Measurements from ENCODE around the gene CTSD. TPM values are rescaled to one million over a fixed set of nuclear protein-coding genes. Genes with fewer than 3 reads are reported as not detected.

CTSD gene
- total RNA-seq, 1 donor from 2014 or later = 318 TPM

DNA sequence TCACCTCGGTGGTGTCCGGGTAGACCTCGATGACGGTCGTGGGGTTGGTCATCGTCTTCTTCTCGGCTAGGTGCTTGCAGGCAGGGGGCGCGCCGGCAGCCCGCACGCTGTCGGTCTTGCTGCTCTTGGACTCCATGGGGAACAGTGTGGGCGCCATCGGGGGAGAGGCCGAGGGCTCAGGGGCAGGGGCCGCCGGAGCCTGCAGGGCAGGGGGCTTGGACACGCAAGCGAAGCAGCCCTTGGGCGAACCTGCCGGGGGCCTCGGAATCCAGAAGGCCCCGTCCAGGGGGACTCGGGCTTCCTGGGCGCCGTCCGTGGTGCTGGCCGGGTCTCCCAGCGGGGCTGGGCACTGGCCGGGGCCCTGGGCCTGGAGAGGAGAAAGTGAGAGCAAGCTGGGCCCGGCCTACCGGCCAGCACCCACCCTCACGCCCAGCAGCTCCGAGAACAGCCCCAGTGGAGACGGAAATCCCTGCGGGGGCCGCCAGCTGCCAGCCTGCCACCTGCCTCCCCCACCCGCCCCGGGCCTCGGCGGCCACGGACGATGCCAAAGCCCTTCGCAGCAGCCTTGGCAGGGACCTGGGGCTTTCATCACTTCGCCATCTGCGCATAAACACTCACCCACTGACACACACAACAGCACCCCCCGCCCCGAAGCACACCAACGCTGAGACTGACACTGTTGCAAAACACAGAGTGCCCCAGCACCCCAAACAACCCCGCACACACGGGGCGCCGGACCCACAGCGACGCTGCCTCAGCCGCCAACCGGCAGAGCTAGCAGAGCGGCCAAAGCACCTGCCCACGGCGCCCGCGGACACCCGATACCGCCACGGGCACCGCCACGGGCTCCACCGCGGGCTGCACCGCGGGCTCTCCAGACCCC is 15.7 kb downstream of the CTSD start:
- Mint-ChIP-seq H3K4me3 (peak overlapping the region; percentile 51), H3K27me3 (peaks cover 35% of the 10 kb centered on the region), H3K4me1 (ENCODE audit: unreplicated experiment) (peaks cover 12% of the 10 kb centered on the region), H3K27ac (no peak overlapping the region), H3K36me3 (no peaks in the 10 kb centered on the region), H3K9me3 (no peaks in the 10 kb centered on the region)
- TF ChIP-seq, protein P1, sequence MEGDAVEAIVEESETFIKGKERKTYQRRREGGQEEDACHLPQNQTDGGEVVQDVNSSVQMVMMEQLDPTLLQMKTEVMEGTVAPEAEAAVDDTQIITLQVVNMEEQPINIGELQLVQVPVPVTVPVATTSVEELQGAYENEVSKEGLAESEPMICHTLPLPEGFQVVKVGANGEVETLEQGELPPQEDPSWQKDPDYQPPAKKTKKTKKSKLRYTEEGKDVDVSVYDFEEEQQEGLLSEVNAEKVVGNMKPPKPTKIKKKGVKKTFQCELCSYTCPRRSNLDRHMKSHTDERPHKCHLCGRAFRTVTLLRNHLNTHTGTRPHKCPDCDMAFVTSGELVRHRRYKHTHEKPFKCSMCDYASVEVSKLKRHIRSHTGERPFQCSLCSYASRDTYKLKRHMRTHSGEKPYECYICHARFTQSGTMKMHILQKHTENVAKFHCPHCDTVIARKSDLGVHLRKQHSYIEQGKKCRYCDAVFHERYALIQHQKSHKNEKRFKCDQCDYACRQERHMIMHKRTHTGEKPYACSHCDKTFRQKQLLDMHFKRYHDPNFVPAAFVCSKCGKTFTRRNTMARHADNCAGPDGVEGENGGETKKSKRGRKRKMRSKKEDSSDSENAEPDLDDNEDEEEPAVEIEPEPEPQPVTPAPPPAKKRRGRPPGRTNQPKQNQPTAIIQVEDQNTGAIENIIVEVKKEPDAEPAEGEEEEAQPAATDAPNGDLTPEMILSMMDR (conservative IDR thresholded peaks at IDR 0.05) = no peak
- peak; percentile 70 for DNase-seq (ENCODE audit: extremely low spot score, unreplicated experiment)

DNA sequence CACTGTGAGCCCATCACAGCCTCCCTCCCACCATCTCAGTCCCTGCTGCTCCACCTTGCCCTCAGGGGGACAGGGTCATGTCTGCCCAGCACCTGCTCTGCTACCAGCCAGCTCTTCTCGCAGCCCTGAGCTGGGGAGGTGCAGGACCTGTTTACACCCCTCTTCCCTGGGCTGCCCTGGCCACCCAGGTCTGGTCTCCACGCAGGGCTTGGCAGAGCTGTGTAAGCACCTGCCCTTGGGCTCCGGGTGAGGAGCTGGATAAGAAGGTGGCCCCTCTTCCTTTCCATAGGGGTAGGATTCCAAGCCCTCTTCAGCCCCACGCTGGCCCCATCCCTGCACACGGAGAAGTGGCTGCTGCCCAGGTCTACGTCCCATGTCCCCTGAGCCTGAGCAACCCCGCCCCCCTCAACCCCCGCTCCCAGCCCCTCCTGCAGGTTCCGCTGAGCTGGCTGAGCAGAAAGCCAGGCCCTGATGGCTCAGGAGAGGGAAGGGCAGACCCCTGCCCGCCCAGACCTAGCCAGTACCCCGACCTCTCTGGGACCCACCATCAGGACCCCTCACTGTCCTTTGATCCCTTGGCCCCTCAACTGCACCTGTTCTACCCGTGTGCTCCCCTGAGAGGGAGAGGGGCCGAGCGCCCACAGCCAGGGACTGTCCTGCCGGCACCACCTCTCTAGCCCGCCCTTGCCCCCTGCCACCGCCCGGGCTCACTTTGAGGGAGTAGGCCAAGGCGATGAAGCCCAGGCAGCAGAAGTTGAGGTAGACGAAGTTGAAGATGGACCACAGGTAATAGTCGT is 16.6 kb downstream of the CTSD start:
- no peaks in the 10 kb centered on the region for H3K9me3 Mint-ChIP-seq
- H3K27ac Mint-ChIP-seq = no peak overlapping the region
- DNase-seq (ENCODE audit: extremely low spot score, unreplicated experiment) = no peak
- no peak overlapping the region for H3K4me3 Mint-ChIP-seq
- TF ChIP-seq, protein P1 (conservative IDR thresholded peaks at IDR 0.05) = no peak
- peaks cover 35% of the 10 kb centered on the region for H3K27me3 Mint-ChIP-seq
- H3K4me1 Mint-ChIP-seq (ENCODE audit: unreplicated experiment) = peaks cover 12% of the 10 kb centered on the region
- no peaks in the 10 kb centered on the region for H3K36me3 Mint-ChIP-seq

DNA sequence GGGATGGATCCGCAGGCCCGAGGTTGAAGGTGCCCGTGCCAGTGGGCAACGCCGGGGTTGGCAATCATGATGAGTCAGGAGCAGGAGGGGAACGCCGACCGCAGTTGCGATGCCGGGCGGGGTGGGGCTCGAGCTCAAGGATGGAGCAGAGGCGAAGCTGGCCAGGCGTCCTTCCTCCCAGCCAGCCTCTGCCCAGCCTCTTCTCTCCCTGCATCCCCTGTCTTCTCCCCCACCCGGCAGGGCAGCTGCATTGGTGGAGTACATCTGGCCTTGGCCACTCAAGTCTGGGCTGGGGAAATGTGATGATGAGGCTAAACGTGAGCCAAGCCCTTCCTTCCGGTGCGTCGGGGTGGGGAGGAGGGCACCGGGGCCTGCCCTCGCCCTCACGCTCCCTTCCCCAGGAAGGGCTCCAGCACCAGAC is 17.2 kb downstream of the CTSD start:
- peak overlapping the region; percentile 33 for H3K27ac Mint-ChIP-seq
- peak overlapping the region; percentile 35 for H3K4me3 Mint-ChIP-seq
- peaks cover 12% of the 10 kb centered on the region for H3K4me1 Mint-ChIP-seq (ENCODE audit: unreplicated experiment)
- TF ChIP-seq, protein P1 (conservative IDR thresholded peaks at IDR 0.05) = no peak
- H3K27me3 Mint-ChIP-seq = peaks cover 35% of the 10 kb centered on the region
- no peak for DNase-seq (ENCODE audit: extremely low spot score, unreplicated experiment)
- H3K36me3 Mint-ChIP-seq = no peaks in the 10 kb centered on the region
- H3K9me3 Mint-ChIP-seq = no peaks in the 10 kb centered on the region

DNA sequence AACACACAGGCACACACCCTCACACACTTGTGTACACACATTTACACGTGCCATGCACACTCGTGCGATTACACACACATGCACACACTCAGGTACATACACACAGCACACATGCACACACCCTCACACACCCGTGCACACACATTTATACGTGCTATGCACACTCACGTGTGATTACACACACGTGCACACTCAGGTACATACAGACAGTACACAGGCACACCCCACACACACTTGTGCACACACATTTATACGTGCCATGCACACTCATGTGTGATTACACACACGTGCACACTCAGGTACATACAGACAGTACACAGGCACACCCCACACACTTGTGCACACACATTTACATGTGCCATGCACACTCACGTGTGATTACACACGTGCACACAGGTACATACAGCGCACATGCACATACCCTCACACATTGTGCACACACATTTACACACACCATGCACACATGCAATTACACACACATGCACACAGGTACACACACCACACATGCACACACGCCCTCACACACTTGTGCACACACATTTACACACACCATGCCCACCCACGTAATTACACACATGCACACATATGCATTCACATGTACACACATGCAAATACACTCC is 17.9 kb downstream of the CTSD start:
- TF ChIP-seq, protein P1 (conservative IDR thresholded peaks at IDR 0.05) = no peak
- Mint-ChIP-seq H3K4me1 (ENCODE audit: unreplicated experiment) (peaks cover 12% of the 10 kb centered on the region), H3K9me3 (no peaks in the 10 kb centered on the region), H3K27me3 (peaks cover 35% of the 10 kb centered on the region), H3K4me3 (peak overlapping the region; percentile 35), H3K27ac (peak overlapping the region; percentile 33), H3K36me3 (no peaks in the 10 kb centered on the region)
- no peak for DNase-seq (ENCODE audit: extremely low spot score, unreplicated experiment)

DNA sequence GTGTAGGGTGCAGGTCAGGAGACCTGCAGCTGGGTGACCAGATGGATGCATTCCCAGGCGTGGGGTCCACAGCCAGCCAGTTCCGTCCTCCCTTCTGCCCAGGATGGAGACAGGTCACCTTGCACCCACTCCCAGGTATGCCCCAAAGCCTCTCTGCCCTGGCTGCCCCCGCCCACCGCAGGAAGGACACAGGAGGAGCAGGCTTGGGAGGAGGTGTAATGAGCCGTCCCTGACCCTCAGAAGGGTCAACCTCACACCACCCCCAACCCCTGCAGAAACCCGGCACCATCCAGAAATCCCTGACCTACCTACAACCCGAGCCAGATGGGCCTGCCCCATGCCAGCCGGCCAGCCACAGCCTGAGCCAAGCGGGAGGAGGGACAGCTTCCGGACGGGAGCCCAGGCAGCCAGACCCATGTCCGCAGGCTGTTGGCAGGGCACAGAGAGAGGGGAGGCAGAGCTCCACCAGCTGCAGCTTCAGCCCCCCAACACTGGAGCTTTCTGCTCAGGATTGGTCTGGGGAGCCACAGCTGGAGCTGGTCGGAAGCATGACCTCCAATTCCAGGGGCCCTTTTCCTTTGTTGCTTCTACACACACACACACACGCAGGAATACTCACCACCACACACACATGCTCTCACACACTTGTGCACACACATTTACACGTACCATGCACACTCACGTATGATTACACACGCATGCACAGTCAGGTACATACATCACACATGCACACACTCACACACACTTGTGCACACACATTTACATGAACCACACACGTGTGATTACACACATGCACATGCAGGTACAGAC is 18.6 kb downstream of the CTSD start:
- Mint-ChIP-seq H3K36me3 (no peaks in the 10 kb centered on the region), H3K27me3 (peaks cover 30% of the 10 kb centered on the region), H3K27ac (no peak overlapping the region), H3K4me3 (no peak overlapping the region), H3K9me3 (no peaks in the 10 kb centered on the region), H3K4me1 (ENCODE audit: unreplicated experiment) (peaks cover 6% of the 10 kb centered on the region)
- DNase-seq (ENCODE audit: extremely low spot score, unreplicated experiment) = no peak
- TF ChIP-seq, protein P1 (conservative IDR thresholded peaks at IDR 0.05) = no peak

Measured in type B pancreatic cell (in vitro differentiated cells).